ENCODE data around the gene GMPS.

Gene GMPS

GRCh38 chr3:155870945-155871745 lies 695 bp downstream of the GMPS start:
- Histone ChIP-seq H3K27ac (replicated peaks) (peak overlapping the region; percentile 99), H3K4me3 (replicated peaks; ENCODE audit: insufficient read depth, low read length) (peak overlapping the region; percentile 86), H3K27me3 (ENCODE audit: insufficient read depth, poor library complexity, severe bottlenecking) (no peaks in the 10 kb centered on the region)
- peak in 1 of 2 experiments; percentile 55 for DNase-seq (ENCODE audit: low read depth in 1 of 2, low spot score in 1 of 2)
- TF ChIP-seq REST (IDR thresholded peaks at IDR 0.05; ENCODE audit: insufficient replicate concordance, low read depth) (no peak), GABPA (IDR thresholded peaks at IDR 0.05; ENCODE audit: low read depth) (no peak), POLR2AphosphoS5 (IDR thresholded peaks at IDR 0.05; ENCODE audit: low read depth) (no peak), SPI1 (IDR thresholded peaks at IDR 0.05; ENCODE audit: borderline replicate concordance, low read depth) (no peak), CTCF (IDR thresholded peaks at IDR 0.05; ENCODE audit: insufficient read depth, low read length) (no peak)

- no peak for DNase-seq (ENCODE audit: low read depth in 1 of 2, low spot score in 1 of 2)
- no peaks in the 10 kb centered on the region for H3K27me3 ChIP-seq (ENCODE audit: insufficient read depth, poor library complexity, severe bottlenecking)
Measured at GRCh38 chr3:155871746-155872158, 1.3 kb downstream of the GMPS start.

More at GRCh38 chr3:155871746-155872158, 1.3 kb downstream of the GMPS start:
- H3K27ac ChIP-seq (replicated peaks): peak overlapping the region; percentile 99
- peak overlapping the region; percentile 86 for H3K4me3 ChIP-seq (replicated peaks; ENCODE audit: insufficient read depth, low read length)
- no peak for TF ChIP-seq POLR2AphosphoS5 (IDR thresholded peaks at IDR 0.05; ENCODE audit: low read depth)
- TF ChIP-seq SPI1 (IDR thresholded peaks at IDR 0.05; ENCODE audit: borderline replicate concordance, low read depth): no peak
- TF ChIP-seq REST (IDR thresholded peaks at IDR 0.05; ENCODE audit: insufficient replicate concordance, low read depth): no peak
- TF ChIP-seq GABPA (IDR thresholded peaks at IDR 0.05; ENCODE audit: low read depth): no peak
- no peak for TF ChIP-seq CTCF (IDR thresholded peaks at IDR 0.05; ENCODE audit: insufficient read depth, low read length)
